NCI-H128 (cell line): ENCODE data around the gene SLC7A6.

Experiments
- DNase-seq: peaks from one replicate; lab custom pipeline; 2025; ENCODE audit not compliant: unreplicated experiment; lab: John Stamatoyannopoulos, UW

The SLC7A6 gene

GRCh38 chr16:68298907-68299561, 34.7 kb downstream of the SLC7A6 start:
- no peak for DNase-seq

GRCh38 chr16:68299571-68300453, 35.5 kb downstream of the SLC7A6 start:
- DNase-seq: no peak

- no peak for DNase-seq
Measured at GRCh38 chr16:68300734-68301459, 36.6 kb downstream of the SLC7A6 start.

GRCh38 chr16:68306633-68307032, 42.3 kb downstream of the SLC7A6 start:
- DNase-seq: no peak

- DNase-seq: no peak
Measured at GRCh38 chr16:68309799-68310198, 45.5 kb downstream of the SLC7A6 start.

GRCh38 chr16:68310437-68310773, 46.1 kb downstream of the SLC7A6 start:
- no peak for DNase-seq

- DNase-seq: peak; percentile 67
Measured at GRCh38 chr16:68310774-68311511, 46.6 kb downstream of the SLC7A6 start, which contains the start of the genes PRMT7 and SLC7A6OS. PRMT7 (plus strand) TSS chr16:68311019; CDS start chr16:68315980, 4,961 bp downstream. SLC7A6OS (minus strand) TSS chr16:68310946; CDS start chr16:68310926, 20 bp downstream.

- DNase-seq: no peak
Measured at GRCh38 chr16:68313116-68313515, 48.8 kb downstream of the SLC7A6 start.

- DNase-seq: peak; percentile 57
Measured at GRCh38 chr16:68319185-68319908, 55.0 kb downstream of the SLC7A6 start.

GRCh38 chr16:68324336-68324735, 60.0 kb downstream of the SLC7A6 start:
- DNase-seq: no peak

- no peak for DNase-seq
Measured at GRCh38 chr16:68324780-68325357, 60.5 kb downstream of the SLC7A6 start.

- DNase-seq: peak; percentile 62
Measured at GRCh38 chr16:68328151-68328859, 64.0 kb downstream of the SLC7A6 start.

GRCh38 chr16:68328860-68329390, 64.6 kb downstream of the SLC7A6 start:
- DNase-seq: no peak

GRCh38 chr16:68331879-68332410, 67.6 kb downstream of the SLC7A6 start:
- DNase-seq: no peak

GRCh38 chr16:68332411-68333121, 68.2 kb downstream of the SLC7A6 start:
- peak; percentile 2 for DNase-seq

GRCh38 chr16:68335175-68335574, 70.8 kb downstream of the SLC7A6 start:
- DNase-seq: no peak

- DNase-seq: no peak
Measured at GRCh38 chr16:68338326-68339119, 74.2 kb downstream of the SLC7A6 start.
